Cerebellar cortex (tissue), 1 donor: Measurements from ENCODE around the gene PLA2G2C.
"Not testable (repeated sequence)": the region's sequence is repeated elsewhere in the genome, so short reads cannot be mapped to it uniquely, and the experiment has no call there.

Source experiments
- DNase-seq: peaks from one replicate; pipeline ENCODE4 v3.0.0-alpha.2; 2015; ENCODE audit warnings: low spot score

PLA2G2C gene

GRCh38 chr1:20185834-20186782 is at the start of gene PLA2G2C, which contains the start of gene UBXN10:
Gene PLA2G2C, minus strand, starts transcription at chr1:20186518. Its CDS starts 9,155 bp downstream, at chr1:20177363.
Gene UBXN10, plus strand, starts transcription at chr1:20186096. Its CDS starts 4,466 bp downstream, at chr1:20190562.
- no peak for DNase-seq

GRCh38 chr1:20234788-20235535 is 48.6 kb upstream of the PLA2G2C start:
- DNase-seq = no peak

DNA sequence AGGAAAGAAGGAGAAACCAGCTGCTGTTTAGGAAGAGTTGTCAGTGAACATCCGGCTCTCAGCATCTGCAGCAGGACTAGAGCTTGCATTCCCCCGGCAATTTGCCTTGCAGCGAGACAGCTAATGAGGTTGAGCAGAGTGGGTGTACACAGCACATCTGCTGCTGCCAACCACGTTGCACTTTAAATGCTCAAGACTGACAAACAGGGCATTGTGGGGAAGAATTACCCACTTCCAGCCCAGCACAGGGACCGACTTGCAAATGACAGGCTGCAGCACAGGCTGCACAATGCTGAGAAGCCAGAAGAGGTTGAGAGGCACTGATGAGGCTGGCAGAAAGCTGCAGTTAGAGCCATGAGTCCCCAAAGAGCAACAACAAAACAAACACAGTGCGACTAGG is 47.5 kb upstream of the PLA2G2C start:
- DNase-seq = no peak

DNA sequence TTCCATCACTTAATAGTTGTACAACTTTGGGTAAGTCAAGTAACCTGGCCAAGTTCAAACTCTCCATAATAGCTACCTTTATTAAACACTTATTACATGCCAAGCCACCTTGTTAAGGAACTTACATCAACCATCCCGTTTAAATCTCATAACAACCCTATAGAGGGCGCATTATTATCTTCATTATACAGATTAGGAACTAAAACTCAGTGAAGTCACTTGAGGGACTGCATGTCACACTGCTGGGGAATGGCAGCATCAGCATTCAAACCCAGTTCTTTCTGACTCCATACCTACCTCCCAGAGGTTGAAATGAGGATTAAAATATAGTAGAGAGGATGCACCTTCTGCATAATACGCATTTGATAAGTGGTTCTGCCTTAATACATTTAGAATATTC is 47.1 kb upstream of the PLA2G2C start:
- peak; percentile 31 for DNase-seq

GRCh38 chr1:20232564-20232963 is 46.2 kb upstream of the PLA2G2C start:
- not testable (repeated sequence) for DNase-seq

GRCh38 chr1:20229171-20229570 is 42.9 kb upstream of the PLA2G2C start:
- no peak for DNase-seq

DNA sequence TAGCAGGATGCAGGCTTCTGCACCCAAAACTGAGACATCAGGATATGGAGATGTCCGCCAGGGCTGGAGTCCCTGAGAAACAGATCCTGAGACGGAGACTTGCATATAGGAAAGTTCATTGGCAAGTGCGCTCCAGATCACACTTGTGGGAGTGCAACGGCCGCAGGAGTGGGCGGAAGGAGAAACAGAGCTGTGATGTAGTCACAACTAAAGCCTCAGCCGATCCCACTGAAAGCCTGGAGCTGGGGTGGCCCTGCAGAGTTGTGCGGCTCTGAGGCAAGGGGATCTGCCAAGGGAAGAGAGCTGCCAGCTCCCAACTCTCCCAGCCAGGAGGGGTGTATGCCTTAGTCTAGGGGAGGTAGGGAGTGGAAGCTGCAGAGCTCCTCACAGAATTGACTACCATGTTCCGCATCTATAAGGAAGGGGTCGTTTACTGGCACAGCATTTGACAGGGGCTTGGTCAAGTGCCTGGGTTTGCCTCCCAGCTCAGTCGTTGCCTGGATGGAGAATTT is 42.1 kb upstream of the PLA2G2C start:
- DNase-seq = no peak

DNA sequence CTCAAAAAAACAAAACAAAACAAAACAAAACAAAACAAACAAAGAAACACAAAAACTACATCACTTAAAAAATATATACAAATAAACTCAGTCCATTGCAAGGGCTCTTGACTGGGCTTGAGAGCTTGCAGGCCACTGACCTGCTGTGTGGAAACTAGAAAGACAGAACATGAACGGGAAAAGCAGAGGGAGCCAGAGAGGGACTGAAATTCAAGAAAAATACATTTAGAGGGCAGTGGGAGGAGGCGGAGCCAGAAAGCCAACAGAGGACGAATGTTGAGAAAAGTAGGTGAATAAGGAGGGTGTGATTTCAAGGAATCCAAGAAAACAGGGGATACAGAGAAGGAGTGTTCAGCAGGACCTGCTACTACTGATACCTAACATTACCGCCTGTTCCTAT is 41.4 kb upstream of the PLA2G2C start:
- no peak for DNase-seq

- no peak for DNase-seq
Measured at GRCh38 chr1:20224546-20224945, 38.2 kb upstream of the PLA2G2C start.

GRCh38 chr1:20223551-20224419 is 37.5 kb upstream of the PLA2G2C start:
- DNase-seq = no peak

GRCh38 chr1:20223106-20223505 is 36.8 kb upstream of the PLA2G2C start:
- no peak for DNase-seq

DNA sequence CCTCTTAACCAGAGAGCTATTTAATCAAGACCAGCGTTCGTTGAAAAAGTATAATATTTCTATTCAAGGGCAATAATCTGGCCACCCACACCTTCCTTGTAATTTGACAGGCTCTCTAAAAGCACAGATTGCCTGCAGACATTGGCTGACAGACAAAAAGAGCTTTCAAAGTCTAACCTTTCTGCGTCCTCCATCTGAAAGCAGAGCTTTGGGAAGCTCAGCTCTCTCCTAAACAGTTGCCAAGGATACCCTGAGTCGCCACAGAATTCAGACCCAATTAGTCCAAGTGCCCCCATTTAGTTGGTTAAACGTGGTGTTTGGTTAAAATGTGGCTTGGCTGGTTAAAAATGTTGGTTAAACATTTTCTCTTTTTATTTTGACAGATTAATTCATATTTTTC is 33.7 kb upstream of the PLA2G2C start:
- DNase-seq = peak; percentile 56

DNA sequence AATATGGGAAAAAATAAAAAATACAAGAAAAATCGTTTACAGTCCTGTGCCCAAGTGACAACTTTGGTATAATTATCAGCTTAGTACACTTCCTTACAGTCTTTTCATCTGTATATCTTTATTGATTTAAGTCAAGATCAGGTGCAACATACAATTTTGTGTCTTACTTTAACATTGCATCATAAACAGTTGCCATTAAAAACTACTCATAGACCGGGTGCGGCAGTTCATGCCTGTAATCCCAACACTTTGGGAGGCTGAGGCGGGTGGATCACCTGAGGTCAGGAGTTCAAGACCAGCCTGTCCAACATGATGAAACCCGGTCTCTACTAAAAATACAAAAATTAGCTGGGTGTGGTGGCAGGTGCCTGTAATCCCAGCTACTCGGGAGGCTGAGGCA is 32.7 kb upstream of the PLA2G2C start:
- not testable (repeated sequence) for DNase-seq

- DNase-seq = no peak
Measured at GRCh38 chr1:20216574-20216973, 30.3 kb upstream of the PLA2G2C start.

DNA sequence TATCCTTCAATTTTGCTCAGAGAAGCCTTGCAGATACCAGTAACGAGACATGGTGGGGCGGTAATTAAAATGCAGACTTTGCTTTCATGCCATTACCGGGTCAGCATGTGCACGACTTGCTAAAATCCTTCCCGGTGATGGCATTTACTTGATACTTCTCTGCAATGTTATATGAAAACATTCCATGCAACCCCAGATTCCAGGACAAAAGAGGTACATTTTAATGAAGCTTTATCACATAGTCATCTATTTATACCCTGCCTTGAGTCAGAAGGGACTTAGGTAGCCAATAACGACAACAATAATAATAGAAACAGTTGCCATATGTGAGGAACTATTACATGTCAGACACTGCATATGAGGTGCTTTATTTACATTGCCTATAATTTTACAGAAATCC is 29.4 kb upstream of the PLA2G2C start:
- no peak for DNase-seq

DNA sequence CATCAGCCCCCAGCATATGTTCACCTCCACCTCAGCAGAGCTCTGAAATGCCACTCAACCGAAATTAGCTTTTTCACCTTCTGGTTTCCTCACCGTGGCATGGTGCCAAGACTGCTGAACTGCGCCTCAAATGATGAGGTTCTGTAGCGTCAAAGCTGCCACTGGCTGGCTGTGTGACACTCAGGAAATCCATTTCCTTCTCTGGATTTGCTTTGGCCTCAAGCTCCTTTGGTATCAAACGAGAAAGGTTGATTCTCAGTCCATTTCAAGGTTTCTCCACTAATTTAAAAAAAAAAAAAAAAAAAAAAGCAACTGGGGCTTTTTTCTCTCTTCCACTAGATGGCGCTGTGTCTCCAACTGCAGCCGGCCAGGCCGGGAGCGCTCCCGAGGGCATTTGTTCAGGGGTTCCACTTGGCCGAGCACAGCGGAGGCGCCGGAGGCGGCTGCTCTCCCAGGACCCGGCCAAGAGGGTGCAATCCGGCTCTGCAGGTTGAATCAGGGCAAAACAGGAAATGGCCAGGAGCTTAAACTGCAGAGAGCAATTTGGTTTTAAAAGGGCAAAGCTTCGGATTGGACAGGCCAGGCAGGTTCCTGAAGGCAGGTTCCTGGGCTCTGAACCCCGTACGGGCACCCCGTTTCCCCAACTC is 26.5 kb upstream of the PLA2G2C start:
- DNase-seq = peak; percentile 72

DNA sequence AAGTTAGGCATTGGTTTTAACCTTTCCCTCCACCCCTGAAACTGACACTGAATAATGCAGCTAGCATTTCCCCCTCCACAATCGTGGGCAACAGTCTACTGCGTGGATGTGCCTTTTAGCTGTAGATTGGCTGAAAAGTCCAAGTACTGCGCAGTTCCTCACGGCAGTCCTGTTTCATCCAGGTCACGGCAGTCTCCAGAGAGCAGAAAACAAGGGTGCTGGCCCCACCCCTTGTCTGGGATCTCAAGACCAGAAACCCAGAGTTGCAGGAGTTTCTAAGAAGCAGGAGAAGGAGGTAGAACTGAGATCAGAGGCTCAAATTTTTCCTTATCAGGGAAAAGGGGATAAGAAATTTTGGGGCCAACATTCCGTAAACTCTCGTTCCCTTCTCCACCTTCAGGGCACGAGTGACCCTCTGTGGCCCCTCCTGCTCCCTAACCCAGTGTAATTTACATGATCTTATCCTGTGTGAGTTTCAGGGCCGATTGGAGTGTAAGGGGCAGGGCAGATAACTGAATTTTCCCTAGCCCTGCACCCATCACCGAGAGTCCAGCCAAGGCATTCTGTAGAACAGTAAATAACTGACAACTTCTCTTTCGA is 25.9 kb upstream of the PLA2G2C start:
- DNase-seq = no peak

DNA sequence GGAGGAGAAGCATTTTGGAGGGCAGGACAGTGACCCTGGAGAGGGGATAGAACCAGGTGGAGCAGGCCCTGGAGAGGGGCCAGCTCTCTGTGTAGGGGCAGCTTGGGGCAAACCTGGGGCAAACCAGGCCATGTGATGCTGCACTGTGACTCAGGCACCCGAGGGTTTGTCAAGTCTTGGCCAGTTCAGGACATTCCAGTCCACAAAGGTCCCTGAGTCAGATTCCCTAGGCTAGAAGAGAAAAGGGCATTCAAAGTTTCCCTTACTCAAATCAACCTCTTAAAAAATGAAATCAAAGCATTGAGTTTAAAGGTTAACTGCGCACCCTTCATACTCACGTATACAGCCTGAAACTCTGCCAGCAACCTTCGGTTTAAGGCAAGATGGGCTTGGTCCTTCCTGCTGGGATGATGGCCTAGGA is 25.2 kb upstream of the PLA2G2C start:
- no peak for DNase-seq

DNA sequence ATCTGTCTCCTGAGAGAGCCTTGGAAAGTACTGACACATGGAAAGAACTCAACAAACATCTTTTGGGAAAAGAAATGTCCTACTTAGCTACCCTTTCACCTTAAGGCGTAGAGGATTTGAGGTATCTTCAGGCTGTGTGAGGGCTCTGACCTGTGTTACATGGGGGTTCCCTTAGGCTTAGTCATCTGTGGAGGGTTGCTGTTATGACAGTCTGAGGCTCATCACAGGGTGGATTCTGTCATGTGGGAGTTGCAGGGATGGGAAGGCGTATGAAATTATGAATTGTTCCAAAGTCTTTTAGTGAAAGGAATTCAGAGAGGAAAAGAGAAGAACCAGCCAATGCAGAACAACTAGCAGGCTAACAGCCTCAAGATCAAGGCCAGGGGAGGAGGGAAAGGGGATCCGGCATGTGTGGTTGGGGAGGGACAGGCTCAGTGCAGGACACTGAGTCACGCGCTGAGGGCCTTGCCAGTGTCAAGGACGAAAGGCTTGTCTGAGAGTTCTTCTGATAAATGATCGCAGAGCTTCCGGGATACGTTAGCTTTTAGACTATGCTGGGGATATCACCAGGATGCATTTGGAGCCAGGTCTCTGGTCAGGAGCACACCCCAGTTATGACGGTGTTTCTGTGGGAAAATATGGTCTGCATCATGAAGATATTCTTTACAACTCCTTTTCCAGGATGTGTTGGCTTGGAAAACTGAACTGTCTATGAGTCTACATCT is 24.6 kb upstream of the PLA2G2C start:
- no peak for DNase-seq

GRCh38 chr1:20209471-20209870 is 23.2 kb upstream of the PLA2G2C start:
- peak; percentile 83 for DNase-seq
